A673 (cell line): ENCODE data around the gene ZDHHC19.

Source experiments
- EZH2 ChIP-seq: fragments of 200-600 bp; sonication (generic); IDR thresholded peaks from 2 replicates; pipeline ENCODE4 v1.6.1; 2017; ENCODE audit warnings: borderline replicate concordance, low read depth, mild to moderate bottlenecking, mixed read lengths, antibody characterized with exemption, low read length; ENCODE audit not compliant: poor library complexity, severe bottlenecking
- TF ChIP-seq, protein P1 (sequence below): fragments of 300-800, 200-600 bp; sonication (generic); conservative IDR thresholded peaks from 2 replicates; pipeline ENCODE4 v1.5.1; 2017; ENCODE audit warnings: low read depth, mild to moderate bottlenecking, antibody characterized with exemption, low read length, moderate library complexity, mixed read lengths

DNA sequence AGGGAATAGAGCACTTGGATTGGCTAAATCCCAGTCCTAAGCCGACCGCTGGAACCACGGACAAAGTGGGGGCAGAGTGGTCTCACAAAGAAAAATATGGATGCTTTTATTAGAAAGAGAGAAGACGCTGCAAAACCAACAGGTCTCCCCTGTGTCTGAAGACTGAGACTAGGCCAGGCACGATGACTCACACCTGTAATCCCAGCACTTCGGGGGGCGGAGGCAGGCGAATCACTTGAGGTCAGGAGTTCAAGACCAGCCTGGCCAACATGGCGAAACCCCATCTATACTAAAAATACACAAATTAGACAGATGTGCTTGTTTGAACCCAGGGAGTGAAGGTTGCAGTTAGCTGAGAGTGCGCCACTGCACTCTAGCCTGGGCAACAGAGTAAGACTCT lies 61.8 kb downstream of the ZDHHC19 start:
- TF ChIP-seq, protein P1, sequence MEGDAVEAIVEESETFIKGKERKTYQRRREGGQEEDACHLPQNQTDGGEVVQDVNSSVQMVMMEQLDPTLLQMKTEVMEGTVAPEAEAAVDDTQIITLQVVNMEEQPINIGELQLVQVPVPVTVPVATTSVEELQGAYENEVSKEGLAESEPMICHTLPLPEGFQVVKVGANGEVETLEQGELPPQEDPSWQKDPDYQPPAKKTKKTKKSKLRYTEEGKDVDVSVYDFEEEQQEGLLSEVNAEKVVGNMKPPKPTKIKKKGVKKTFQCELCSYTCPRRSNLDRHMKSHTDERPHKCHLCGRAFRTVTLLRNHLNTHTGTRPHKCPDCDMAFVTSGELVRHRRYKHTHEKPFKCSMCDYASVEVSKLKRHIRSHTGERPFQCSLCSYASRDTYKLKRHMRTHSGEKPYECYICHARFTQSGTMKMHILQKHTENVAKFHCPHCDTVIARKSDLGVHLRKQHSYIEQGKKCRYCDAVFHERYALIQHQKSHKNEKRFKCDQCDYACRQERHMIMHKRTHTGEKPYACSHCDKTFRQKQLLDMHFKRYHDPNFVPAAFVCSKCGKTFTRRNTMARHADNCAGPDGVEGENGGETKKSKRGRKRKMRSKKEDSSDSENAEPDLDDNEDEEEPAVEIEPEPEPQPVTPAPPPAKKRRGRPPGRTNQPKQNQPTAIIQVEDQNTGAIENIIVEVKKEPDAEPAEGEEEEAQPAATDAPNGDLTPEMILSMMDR, result no peak
- no peak for TF ChIP-seq EZH2
